Mononuclear cell (primary cell): Measurements from ENCODE around the gene NBPF1. TPM values are rescaled to one million over a fixed set of nuclear protein-coding genes. Genes with fewer than 3 reads are reported as not detected.
A peak's percentile ranks its signal among the peaks of the same experiment; 100 is the strongest.
"Not testable (repeated sequence)": the region's sequence is repeated elsewhere in the genome, so short reads cannot be mapped to it uniquely, and the experiment has no call there.

Experiments used
- H3K27me3 ChIP-seq: 2 replicates; pipeline ENCODE4 v1.6.0; 2011; ENCODE audit warnings: low read length, control low read depth; ENCODE audit not compliant: insufficient read depth
- H3K4me1 ChIP-seq: 2 replicates; pipeline ENCODE4 v1.5.1; 2011; ENCODE audit warnings: mild to moderate bottlenecking, low read length, control low read depth; ENCODE audit not compliant: insufficient read depth
- H3K4me3 ChIP-seq: 2 replicates; pipeline ENCODE4 v1.5.1; 2011; ENCODE audit warnings: mild to moderate bottlenecking, low read length, moderate library complexity
- H3K9me3 ChIP-seq: 2 replicates; pipeline ENCODE4 v1.5.1; 2011; ENCODE audit warnings: low read depth, mild to moderate bottlenecking, control low read depth, low read length
- total RNA-seq: library from RNA; depleted of rRNA; stranded (reverse); fragments of >200 nt; gene quantifications from one replicate; pipeline ENCODE4 v1.2.3, GENCODE V29; 2012

NBPF1 gene
- total RNA-seq, 1 donor: 15.4 TPM

DNA sequence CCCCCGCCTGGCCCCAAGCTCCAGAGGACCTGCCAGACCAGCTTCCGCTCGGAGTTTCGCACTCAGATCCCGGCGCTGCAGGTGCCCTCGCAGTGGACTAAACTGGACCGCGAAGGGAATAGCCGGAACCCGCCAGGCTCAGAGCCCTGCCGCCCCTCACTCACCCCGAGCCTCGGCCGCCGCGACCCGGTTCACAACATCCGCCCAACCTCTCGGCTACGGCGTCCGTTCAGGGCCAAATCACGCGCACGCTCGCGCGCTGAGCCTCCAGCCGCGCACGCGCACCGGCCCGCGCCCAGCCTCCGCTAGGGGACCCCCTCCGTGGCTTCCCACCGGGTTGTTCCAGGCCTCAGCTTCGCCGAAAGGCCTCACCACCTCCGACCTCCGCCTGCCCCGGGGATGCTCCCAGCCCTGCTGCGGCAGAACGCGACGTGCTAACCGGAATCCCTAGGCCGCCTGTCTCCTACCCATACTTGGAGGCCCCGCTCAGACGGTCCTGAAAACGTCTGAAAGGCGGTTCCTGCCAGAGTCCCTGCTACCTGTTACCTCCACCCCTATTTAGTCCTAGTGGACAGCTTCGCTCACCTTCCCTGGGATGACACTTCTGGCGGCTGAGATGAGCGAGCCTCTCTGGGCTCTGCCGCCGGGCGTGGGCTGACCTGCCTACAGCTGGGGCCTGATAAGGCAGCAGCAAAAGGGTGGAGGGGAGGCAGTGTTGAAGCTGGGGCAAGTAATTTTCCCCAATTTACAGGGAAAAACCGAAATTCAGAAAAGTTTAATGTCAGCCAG, 31.3 kb upstream of the NBPF1 start:
- H3K4me3 ChIP-seq: peak overlapping the region; percentile 79
- H3K9me3 ChIP-seq, H3K27me3 ChIP-seq: not testable (repeated sequence)
- H3K4me1 ChIP-seq: peaks cover 35% of the 10 kb centered on the region

- peaks cover 35% of the 10 kb centered on the region for H3K4me1 ChIP-seq
- H3K27me3 ChIP-seq: no peaks in the 10 kb centered on the region
- H3K4me3 ChIP-seq: peak overlapping the region; percentile 79
- no peaks in the 10 kb centered on the region for H3K9me3 ChIP-seq
These were observed 30.8 kb upstream of the NBPF1 start for GRCh38 chr1:16644193-16644481.

DNA sequence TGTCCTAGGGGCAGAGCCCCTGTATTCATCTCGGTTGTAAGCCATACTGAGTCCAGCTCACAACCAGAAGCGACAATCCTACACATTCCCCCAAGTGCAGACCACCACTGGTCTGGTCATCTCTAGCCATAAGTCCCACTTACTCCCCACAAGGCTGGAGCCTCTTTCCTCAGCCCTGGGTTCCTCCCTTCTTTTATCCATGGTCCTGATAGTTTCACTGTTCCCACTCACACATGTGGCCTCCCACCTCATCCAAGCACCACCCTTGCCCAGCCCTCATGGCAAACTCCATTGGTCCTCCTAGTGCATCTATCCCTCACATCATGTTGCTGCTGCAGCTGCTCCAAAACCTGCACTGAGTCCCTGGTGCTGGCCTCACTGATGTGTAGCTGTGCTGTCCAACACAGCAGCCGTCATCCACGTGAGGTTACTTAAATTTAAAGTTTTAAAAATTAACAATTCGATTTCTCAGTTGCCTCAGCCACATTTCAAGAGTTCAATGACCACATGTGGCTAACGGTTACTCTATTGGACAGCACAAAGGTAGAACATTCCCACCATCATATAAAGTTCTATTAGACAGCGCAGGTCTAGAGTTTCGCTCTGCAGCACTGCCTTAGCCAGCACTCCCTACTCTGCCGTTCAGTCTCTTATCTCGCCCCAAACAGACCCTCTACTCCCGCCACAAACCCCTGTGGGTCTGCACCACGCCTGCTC, 30.3 kb upstream of the NBPF1 start:
- Histone ChIP-seq H3K4me3 (peak overlapping the region; percentile 79), H3K4me1 (peaks cover 35% of the 10 kb centered on the region)
- H3K9me3 ChIP-seq, H3K27me3 ChIP-seq: not testable (repeated sequence)

- H3K27me3 ChIP-seq, H3K9me3 ChIP-seq, H3K4me3 ChIP-seq: not testable (repeated sequence)
- peaks cover 35% of the 10 kb centered on the region for H3K4me1 ChIP-seq
These were observed 29.6 kb upstream of the NBPF1 start for GRCh38 chr1:16643001-16643411.

GRCh38 chr1:16642025-16642966, 28.9 kb upstream of the NBPF1 start:
- H3K4me1 ChIP-seq: peaks cover 35% of the 10 kb centered on the region
- H3K9me3 ChIP-seq, H3K27me3 ChIP-seq, H3K4me3 ChIP-seq: not testable (repeated sequence)

DNA sequence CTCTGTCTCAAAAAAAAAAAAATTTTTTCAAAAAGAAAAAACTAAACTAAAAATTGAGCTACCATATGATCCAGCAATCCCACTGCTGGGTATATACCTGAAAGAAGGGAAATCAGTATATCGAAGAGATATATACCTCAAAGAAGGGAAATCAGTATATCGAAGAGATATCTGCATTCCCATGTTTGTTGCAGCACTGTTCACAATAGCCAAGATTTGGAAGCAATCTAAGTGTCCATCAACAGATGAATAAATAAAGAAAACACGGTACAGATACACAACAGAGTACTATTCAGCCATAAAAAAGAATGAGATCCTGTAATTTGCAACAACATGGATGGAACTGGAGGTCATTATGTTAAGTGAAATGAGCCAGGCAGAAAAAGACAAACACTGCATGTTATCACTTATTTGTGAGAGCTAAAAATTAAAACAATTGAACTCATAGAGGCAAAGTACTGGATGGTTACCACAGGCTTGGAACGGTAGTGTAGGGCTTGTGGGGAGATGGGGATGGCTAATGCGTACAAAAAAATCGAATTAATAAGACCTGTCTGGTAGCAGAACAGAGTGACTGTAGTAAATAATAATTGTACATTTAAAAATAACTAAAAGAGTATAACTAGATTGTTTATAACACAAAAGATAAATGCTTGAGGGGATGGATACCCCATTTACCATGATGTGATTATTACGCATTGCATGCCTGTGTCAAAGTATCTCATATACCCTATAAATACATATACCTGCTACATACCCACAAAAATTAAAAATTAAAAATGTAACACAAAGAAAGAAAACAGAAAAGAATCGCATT, 28.0 kb upstream of the NBPF1 start:
- H3K4me1 ChIP-seq: peaks cover 35% of the 10 kb centered on the region
- H3K9me3 ChIP-seq, H3K4me3 ChIP-seq, H3K27me3 ChIP-seq: not testable (repeated sequence)

- peaks cover 24% of the 10 kb centered on the region for H3K4me1 ChIP-seq
- not testable (repeated sequence) for H3K4me3 ChIP-seq, H3K9me3 ChIP-seq, H3K27me3 ChIP-seq
These were observed 26.0 kb upstream of the NBPF1 start for GRCh38 chr1:16639091-16640031.

- H3K4me3 ChIP-seq, H3K27me3 ChIP-seq, H3K9me3 ChIP-seq: not testable (repeated sequence)
- H3K4me1 ChIP-seq: peaks cover 12% of the 10 kb centered on the region
These were observed 24.8 kb upstream of the NBPF1 start for GRCh38 chr1:16637941-16638778.

DNA sequence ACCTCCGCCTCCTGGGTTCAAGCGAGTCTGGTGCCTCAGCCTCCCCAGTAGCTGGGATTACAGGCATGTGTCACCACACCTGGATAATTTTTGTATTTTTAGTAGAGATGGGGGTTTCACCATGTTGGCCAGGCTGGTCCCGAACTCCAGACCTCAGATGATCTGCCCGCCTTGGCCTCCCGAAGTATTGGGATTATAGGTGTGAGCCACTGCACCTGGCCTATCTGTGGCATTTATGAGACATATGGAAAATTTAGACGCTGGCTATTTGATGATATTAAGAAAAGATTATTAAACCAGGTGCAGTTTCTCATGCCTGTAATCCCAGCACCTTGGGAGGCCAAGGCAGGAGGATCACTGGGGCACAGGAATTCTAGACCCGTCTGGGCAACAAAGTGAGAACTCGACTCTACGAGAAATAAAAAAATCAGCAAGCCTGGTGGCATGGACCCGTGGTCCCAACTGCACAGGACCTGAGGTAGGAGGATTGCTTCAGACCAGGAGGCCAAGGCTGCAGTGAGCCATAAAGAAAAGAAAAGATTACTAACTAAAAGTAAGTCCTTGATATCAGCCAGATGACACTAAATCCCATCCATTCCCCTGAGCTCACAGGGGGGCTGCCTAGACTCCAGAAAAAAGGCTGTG, 23.3 kb upstream of the NBPF1 start:
- not testable (repeated sequence) for H3K4me3 ChIP-seq, H3K9me3 ChIP-seq, H3K27me3 ChIP-seq, H3K4me1 ChIP-seq

- not testable (repeated sequence) for H3K9me3 ChIP-seq, H3K4me3 ChIP-seq
These were observed 22.6 kb upstream of the NBPF1 start for GRCh38 chr1:16635959-16636358.

DNA sequence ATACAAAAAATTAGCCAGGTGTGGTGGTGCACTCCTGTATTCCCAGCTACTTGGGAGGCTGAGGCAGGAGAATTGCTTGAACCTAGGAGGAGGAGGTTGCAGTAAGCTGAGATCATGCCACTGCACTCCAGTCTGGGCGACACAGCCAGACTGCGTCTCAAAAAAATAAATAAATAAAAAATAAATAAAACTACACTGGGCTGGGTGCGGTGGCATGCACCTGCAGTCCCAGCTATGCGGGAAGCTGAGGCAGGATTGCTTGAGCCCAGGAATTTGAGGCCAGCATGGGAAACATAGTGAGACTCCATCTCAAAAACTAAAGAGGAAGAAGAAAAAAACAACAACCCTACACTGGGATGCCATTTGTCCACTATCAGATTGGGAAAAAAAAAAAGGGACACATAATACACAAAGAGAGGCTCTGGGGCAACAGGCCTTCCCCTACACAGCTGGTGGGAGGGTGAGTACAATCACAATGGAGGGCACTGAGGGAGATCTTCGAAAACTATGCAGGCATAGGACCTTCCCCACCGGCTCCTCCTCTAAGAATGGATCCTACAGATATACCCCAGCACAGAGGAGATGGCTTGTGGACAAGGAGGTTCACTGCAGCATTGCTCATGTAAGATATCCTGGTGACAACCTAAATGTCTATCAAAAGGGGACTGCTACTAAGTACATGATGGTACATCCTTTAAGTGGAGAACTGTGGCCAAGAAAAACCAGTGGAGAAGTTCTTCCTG, 20.3 kb upstream of the NBPF1 start:
- H3K27me3 ChIP-seq, H3K4me3 ChIP-seq, H3K9me3 ChIP-seq, H3K4me1 ChIP-seq: not testable (repeated sequence)

More at GRCh38 chr1:16635959-16636358, 22.6 kb upstream of the NBPF1 start:
- H3K27me3 ChIP-seq, H3K4me1 ChIP-seq: not testable (repeated sequence)

DNA sequence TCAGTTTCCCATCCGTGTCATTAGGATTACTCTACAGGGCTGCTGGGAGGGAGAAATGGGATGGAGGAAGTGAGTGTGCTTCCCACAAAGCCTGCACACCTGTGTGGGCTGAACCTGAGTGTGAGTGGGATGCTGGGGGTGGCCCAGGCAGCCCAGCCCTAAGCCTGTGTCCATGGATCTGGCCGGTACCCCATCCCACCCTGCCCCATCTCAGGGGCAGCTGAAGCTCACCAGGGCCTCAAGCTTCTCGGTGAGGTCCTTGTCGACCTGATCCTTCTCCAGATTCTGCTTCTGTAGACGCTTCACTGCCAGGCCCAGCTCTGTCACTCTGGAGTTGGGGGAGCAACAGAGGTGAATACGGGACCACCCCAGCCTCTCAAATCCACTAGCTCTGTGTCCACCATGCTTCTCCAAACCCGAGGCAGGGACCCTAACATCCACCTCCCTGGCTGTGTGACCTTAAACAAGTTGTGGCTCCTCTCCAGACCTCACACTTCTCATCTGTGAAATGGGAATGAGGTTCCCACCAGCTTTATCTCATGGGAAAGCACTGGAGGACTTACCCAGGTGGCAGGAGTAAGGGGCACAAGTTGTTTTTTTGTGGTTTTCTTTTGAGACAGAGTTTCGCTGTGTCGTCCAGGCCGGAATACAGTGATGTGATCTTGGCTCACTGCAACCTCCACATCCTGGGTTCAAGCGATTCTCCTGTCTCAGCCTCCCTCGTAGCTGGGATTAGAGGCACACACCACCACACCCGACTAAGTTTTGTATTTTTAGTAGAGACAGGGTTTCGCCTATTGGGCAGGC, 18.9 kb upstream of the NBPF1 start:
- not testable (repeated sequence) for H3K4me1 ChIP-seq, H3K9me3 ChIP-seq, H3K27me3 ChIP-seq, H3K4me3 ChIP-seq
